Uterus (tissue), 2 donors: ENCODE measurements around the gene POLA1.

ENCODE experiments used
- CTCF ChIP-seq, 4 experiments: fragments of 200-600 bp in 2 of 4; fragments of 450-650 bp in 2 of 4; sonication (generic) in 2 of 4; IDR thresholded peaks; one replicate each; pipeline ENCODE4 v1.5.1; 2016 to 2019; ENCODE audit warnings: antibody characterized with exemption in 4 of 4, mild to moderate bottlenecking in 2 of 4, moderate library complexity in 1 of 4
- POLR2A ChIP-seq, 2 donors: fragments of 450-650 bp; IDR thresholded peaks; one replicate each; pipeline ENCODE4 v1.6.1; 2016; ENCODE audit warnings: antibody characterized with exemption in 2 of 2, mild to moderate bottlenecking in 1 of 2, moderate library complexity in 1 of 2

- TF ChIP-seq CTCF (IDR thresholded peaks at IDR 0.05): no peak
- TF ChIP-seq POLR2A (IDR thresholded peaks at IDR 0.05): no peak
These were observed 312.9 kb downstream of the POLA1 start for GRCh38 chrX:25006586-25007058.
